Measurements from ENCODE around the gene AATK.
"Not testable (repeated sequence)": the region's sequence is repeated elsewhere in the genome, so short reads cannot be mapped to it uniquely, and the experiment has no call there.

The AATK gene

DNA sequence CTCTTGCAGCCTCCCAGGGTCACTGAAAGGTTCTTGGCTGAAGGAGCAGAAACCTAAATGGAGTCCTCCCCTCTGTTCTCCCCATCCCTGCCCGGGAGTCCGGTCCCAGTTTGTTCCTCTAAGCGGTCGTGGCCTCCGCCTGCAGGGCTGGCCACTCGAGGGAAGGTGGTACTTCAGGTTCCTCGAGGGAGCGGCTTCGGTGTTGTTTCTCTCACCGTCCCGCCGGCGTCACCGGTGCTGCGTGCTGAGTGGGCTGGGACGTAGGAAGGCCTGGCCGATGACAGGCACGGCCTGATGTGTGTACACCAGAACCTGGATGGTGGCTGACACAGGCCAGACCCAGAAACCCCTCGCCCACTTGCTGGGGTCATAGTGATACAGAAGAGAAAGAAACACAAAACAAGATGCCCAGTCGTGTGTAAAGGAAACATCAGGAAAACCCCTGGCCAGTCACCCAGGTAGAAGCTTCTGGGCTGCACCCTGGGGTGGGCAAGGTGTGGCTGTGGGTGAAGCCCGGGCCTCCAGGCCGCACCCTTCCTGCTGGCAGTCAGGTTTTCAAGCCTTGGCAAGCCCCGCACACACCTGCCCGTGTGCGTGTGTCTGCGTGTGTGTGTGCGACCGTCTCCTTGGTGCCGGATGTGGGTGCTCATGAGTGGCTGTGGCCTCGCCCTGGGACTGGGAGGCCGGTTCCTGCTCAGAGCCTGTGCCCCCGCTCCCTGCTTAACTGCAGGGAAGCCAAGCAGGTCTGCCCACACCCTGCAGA lies 79.1 kb downstream of the AATK start:
- no peak for DNase-seq

DNA sequence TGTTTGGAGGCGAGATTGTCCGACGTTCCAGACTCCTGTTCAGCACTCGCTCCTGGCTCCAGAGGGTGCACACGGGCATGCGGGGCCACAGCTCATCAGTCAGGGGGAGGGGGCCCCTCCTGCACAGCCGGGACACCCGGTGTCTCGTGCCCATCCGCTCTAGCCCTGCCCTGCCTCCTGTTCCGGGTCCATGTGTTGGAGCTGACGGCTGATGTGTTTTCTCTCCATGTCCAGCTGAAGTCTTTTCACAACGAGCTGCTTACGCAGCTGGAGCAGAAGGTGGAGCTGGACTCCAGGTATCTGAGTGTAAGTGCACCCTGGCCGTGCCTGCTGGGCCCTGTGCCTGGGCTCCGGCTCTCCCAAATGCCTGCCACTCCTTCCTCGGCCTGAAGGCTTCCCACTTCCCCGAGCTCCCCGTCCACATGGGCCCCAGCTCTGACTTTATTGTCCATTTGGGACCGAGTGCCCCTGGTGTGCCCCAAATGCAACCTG lies 80.6 kb downstream of the AATK start:
- DNase-seq, result no peak

DNA sequence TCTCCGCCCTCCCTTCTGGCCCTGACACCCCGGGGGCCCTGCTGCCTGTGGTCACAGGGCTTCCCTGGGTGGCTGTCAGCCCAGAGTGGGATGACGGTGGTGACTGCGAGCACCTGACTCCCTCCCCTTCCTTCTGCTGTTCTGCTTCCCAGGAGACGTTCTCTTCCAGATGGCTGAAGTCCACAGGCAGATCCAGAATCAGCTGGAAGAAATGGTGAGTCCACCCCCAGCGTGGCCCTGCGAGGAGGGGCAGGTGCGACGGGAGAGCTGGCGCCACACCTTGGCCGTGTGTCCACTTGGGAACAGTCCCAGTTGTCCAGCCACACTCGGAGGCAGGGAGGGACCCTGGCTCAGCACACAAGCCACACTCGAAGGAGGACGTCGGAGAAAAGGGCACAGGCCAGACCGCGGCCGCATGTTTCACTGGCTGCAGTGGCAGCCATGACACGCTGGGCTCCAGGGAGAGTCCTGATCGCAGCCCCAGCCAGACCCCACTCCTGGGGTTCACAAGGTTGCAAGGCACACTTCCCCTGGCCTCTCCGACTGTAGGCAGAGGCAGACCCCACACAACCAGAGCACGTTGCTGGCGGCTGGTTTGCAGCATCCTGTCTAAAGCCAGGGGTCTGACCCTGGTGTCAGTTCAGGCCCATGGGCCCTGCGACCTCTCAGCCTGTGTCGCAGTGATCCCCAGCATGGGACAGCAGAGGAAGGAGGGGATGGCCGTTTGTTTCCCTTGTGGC lies 81.2 kb downstream of the AATK start:
- DNase-seq, result no peak

DNA sequence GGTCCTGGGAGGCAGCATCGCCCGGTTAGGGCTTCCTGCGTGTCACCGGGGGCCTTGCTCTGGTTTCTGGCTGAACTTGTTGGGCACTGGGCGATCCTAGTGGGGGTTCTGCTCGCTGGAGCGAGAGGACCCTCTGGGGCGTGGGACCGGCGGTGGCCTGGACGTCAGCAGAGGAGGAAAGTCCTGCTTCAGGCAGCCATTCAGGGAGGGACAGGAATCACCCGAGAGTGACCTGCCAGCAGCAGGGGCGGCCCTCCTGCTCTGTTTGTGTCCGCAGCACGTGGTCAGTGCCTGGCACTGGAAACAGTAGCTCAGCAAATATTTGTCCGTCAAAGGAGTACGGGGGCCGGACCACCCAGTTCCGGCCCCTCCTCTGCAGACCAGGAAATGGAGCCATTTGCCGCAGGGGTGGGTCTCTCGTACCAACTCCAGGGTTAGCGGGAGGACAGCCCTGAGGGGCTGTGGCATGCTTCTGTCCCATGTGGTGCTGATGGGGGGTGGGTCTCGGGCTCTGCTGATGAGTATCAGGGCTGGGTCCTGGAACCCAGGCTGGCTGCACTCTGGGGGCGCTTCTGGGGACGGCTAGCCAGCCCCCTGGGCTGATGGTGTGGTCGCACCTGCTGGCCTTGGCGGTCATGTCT lies 82.8 kb downstream of the AATK start:
- DNase-seq, result no peak

GRCh38 chr17:81082177-81083073 lies 83.6 kb downstream of the AATK start:
- no peak for DNase-seq

GRCh38 chr17:81081222-81082176 lies 84.5 kb downstream of the AATK start:
- DNase-seq, result no peak

DNA sequence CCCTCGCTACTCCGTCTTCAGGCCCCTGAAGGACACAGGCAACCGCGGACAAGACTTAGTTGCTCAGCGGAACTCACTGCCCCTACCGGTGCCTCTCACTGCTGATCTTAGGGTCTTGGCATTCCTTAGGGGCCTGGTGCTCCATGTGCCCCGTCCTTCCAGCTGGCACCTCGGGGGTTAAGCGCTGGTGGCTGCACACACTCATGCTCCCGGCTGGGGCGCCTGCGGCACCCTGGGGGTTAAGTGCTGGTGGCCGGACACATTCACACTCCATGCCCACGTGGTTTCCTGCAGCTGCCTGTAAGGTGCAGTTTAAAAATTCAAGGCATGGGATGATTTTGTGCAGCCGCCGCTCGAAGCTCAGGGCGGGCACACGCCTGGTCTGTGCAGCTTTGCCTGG lies 86.0 kb downstream of the AATK start:
- no peak for DNase-seq

GRCh38 chr17:81078026-81078913 lies 87.8 kb downstream of the AATK start:
- DNase-seq, result not testable (repeated sequence)

DNA sequence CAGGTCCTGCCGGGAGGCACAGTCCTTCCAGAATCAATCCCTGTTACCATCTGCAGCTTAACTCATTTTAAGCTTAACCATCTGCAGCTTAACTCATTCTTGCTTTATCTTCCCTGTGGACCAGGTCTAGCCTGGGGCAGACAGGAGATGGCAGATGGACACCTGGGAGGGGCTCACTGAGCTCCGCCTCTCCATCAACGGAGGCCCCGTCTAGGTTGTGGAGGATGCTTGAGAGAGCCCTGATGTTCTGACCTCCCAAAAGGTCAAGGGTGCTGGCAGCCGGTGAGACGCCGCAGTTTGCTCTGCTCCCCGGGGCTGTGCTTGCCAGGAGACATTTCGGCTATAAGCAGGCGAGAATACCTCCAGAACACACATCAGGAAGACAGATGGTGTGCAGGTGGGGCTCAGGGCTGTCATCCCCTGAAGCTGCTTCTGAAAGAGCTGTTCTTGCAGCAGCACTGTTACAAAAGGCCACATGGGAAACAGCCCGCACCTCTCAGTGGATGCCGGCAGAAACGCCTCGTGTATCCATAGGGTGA lies 89.8 kb downstream of the AATK start:
- DNase-seq, result no peak

GRCh38 chr17:81075307-81075706 lies 90.7 kb downstream of the AATK start:
- no peak for DNase-seq

GRCh38 chr17:81074875-81075274 lies 91.1 kb downstream of the AATK start:
- DNase-seq, result no peak

DNA sequence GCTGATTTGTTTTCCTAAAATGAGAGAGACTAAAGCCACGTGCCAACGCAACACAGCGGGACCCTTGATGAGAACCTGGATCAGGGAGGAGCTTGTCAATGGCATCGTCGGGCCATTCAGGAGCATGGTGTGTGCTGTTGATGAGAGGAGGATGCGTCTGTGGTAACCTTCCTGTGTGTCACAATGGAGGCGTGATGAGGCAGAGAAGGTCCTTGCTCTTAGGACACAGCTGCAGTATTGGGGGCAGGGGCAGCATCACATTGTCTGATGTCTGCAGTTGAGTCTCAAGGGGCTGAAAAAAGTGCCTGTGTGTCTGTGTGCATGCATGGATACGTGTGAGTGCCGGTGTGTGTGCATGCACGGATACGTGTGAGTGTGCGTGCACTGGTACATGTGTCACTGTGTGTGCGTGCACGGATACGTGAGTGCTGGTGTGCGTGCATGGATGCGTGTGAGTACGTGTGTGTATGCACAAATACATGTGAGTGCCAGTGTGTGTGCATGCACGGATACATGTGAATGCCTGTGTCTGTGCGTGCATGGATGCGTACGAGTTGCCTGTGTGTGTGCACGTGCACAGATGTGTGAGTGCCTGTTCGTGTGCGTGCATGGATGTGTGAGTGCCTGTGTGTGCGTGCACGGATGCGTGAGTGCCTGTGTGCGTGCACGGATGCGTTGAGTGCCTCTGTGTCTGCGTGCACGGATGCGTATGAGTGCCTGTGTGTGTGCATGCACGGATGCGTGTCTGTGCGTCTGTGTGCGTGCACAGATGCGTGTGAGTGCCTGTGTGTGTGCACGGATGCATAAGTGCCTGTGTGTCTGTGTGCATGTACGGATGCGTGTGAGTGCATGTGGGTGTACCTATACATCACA lies 91.8 kb downstream of the AATK start:
- DNase-seq, result no peak

DNA sequence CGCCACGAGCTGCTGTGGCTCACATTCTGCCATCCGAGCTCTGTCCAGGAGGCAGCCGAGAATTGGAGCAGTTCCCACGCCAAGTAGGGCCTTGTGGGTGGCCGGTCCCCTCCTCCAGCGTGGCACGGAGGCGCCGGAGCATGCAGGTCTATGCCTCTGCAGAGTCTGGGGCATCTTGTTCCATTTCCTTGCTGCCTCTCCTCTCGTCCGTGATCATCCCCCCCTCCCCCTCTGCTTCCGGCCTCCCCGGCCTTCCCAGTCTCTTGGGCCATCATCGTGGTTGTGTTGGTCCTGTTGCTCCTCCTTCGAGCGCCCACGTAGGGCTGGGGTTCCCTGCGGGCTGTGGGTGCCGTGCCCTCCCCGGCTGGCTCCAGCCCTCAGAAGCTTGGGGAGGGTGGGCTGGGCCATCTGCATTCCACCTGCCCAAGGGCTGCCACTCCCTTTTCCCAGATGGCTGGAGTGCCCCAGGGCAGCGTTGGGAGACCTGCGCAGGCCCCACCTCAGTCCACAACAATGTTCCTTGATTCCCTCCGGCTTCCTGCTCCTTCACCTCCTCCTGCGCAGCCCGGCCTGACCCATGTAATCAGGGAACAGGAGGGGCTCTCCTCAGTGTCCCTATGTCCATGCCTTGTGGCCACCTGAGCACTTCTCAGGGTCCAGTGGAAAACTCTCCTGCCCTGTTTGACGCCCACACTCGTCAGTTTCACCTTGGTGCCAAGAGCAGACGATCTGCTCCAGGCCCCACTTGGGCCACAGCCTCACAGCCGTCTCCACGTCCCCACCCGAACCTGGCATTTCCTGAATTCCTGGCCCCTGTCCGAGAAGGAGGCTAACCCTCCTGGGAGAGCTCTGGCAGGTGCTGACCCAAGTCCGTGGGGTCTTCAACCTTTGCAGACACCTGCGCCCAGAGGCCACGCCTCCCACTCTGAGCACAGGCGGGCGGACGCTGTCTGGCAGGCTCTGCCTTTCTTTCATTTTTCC lies 94.0 kb downstream of the AATK start:
- no peak for DNase-seq

DNA sequence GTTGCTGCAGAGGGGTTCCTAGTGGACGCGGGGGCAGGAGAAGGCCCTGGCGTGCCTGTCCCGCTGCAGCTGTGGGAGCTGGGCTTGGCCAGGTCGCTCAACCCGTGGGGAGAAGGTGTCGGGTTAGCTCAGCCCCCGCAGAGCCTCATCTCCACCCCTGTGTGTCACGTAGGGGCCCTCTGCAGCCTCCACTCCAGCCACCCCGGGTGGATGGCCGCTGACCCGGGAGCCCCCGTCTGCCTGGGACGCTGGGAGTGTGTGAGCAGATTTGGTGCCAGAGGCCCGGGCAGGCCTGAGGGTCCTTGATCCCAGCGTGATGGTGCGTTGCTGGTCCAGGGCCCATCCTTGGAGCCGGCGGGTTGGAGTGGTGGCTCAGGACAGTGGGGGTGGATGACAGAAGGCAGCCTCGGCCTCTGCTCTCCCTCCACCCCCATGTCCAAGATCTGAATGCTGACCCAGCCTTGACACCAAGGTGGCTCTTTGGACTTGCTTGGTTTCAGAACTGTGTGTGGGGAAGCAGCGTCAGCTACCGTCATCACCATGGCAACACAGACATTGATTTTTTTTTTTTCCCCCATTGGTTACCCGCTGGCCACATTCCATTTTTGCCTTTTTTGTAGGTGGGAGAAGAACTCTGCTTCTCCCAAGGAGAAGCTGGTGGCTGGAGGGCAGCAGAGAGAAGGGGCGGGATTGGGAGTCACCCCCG lies 95.3 kb downstream of the AATK start:
- no peak for DNase-seq

DNA sequence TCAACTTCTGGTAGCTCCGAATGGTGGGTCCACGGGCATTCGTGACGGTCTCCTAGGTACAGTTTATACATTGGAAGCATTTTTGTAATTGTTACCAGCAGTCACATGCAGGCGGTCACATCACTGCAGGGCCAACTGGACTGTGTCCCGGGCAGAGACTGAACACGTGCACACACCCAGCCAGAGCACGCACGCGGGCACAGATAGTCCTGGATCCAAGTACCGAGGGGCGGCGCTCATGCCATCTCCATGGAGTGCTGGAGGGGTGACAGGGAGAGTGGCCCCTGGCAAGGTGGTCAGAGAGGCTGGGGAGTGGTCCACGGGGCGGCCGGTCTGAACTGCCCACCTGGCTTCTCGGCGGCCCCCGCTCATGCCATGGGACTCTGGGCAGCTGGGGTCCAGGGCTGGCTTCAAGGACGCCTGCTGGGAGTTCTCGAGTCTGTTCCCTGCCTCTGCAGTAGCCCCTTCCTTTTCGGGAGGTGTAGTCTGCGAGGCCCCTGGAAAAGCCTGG lies 96.8 kb downstream of the AATK start:
- no peak for DNase-seq

DNA sequence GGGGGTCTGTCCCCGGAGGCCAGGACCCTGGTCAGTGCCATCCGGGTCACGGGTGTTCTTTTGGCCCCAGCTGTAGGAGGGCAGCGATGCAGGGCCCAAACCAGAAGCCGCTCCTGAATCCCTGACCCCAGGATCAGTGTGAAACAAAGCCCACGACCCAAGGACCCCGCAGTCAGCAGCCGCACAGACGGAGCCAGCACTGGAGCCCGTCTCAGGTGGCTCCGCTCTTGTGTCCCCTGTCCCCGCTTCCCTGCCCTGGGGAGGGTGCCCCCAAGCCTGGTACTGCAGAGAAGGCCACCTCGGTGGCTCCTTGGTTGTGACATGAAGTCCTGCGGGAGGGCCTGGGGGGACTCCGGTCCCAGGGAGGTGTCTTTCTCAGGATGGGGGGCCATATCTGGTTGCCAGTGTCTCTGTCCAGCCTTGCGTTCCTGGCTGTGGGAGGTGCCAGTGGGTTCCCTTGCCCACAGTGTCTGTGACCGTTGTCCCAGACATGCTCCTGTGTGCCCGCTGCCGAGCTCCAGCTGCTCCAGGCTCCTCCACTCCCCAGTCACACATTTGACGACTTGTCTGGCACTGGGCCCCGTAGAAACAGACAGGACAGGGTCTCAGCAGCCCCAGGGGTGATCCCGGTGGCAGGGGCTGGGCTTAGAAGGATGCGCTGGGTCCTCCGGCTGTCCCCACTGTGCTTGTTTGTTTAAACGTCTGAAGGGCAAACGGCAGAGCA lies 97.4 kb downstream of the AATK start:
- DNase-seq, result no peak

All from activated CD4-positive, alpha-beta T cell treated with anti-CD3 and anti-CD28 coated beads, Interleukin-2, amount 50 U/mL, for 16 hours (primary cell).